Endothelial cell of umbilical vein (primary cell): ENCODE results near the gene TADA2B. TPM values are rescaled to one million over a fixed set of nuclear protein-coding genes. Genes with fewer than 3 reads are reported as not detected.
A peak's percentile ranks its signal among the peaks of the same experiment; 100 is the strongest.
"Not testable (repeated sequence)": the region's sequence is repeated elsewhere in the genome, so short reads cannot be mapped to it uniquely, and the experiment has no call there.

Experiments used
- BruUV-seq: library from RNA; stranded (reverse); fragments of 400-500 nt; replicated peaks from 2 replicates; lab custom pipeline; 2021; lab: Mats Ljungman, UMichigan
- CTCF ChIA-PET: fragments of 300-600, 350-600 bp; sonication (Branson Sonifier 250); formaldehyde crosslinking; loops from one replicate; lab custom pipeline; 2021; ENCODE audit warnings: antibody characterized with exemption, inconsistent platforms; lab: Charles Lee
- POLR2A ChIA-PET: fragments of 300-600, 350-600 bp; sonication (Branson Sonifier 250); formaldehyde crosslinking; loops from one replicate; lab custom pipeline; 2021; ENCODE audit warnings: antibody characterized with exemption, inconsistent platforms; lab: Charles Lee
- DNase-seq: peaks from one replicate; pipeline ENCODE4 v3.0.0-alpha.2; 2011; ENCODE audit warnings: low read depth, low spot score
- FAIRE-seq: peaks from 2 replicates; lab custom pipeline; 2011; peaks lifted over from hg19 to GRCh38; lab: Jason Lieb, UNC
- H2AFZ ChIP-seq: 2 replicates; pipeline ENCODE4 v1.6.0; 2012; ENCODE audit warnings: low read depth, low read length, control low read depth, inconsistent platforms
- H3K27ac ChIP-seq: 2 replicates; pipeline ENCODE4 v1.5.1; 2011; ENCODE audit warnings: low read depth, mild to moderate bottlenecking, control low read depth, low read length, moderate library complexity; ENCODE audit not compliant: insufficient read depth
- H3K27me3 ChIP-seq, 2 experiments: 2 replicates each; pipeline versions ENCODE4 v1.6.0 to v1.6.1; 2011; ENCODE audit warnings: low read length in 2 of 2, mixed read lengths in 1 of 2; ENCODE audit not compliant: control insufficient read depth in 2 of 2, insufficient read depth in 2 of 2
- H3K36me3 ChIP-seq, 2 experiments: 2 replicates in 1 of 2; 3 replicates in 1 of 2; pipeline ENCODE4 v1.5.1; 2011; ENCODE audit warnings: low read length in 2 of 2, mild to moderate bottlenecking in 1 of 2, moderate library complexity in 1 of 2; ENCODE audit not compliant: control insufficient read depth in 2 of 2, insufficient read depth in 2 of 2; ENCODE audit errors: extremely low read depth in 1 of 2
- H3K4me1 ChIP-seq: 3 replicates; pipeline ENCODE4 v1.5.1; 2011; ENCODE audit warnings: mild to moderate bottlenecking, low read length; ENCODE audit not compliant: control insufficient read depth, insufficient read depth; ENCODE audit errors: extremely low read depth
- H3K4me2 ChIP-seq: 2 replicates; pipeline ENCODE4 v1.6.1; 2011; ENCODE audit warnings: low read length, control low read depth, mixed read lengths; ENCODE audit not compliant: insufficient read depth
- H3K4me3 ChIP-seq, 3 experiments: fragments of 200-600 bp in 1 of 3; sonication (generic), shearing (Covaris generic) in 1 of 3; replicated peaks in 1 of 3; 2 replicates each; pipeline ENCODE4 v1.5.1; 2011 to 2016; ENCODE audit warnings: control low read depth in 3 of 3, low read length in 3 of 3, mild to moderate bottlenecking in 2 of 3, inconsistent platforms in 1 of 3, low read depth in 1 of 3, moderate library complexity in 1 of 3; ENCODE audit not compliant: insufficient read depth in 1 of 3
- H3K79me2 ChIP-seq: 2 replicates; pipeline ENCODE4 v1.6.0; 2012; ENCODE audit warnings: low read length, inconsistent platforms; ENCODE audit not compliant: control insufficient read depth, insufficient read depth
- H3K9ac ChIP-seq: replicated peaks from 2 replicates; pipeline ENCODE3; 2011; ENCODE audit warnings: low read length, control low read depth; ENCODE audit not compliant: insufficient read depth; ENCODE audit errors: extremely low read depth
- H3K9me1 ChIP-seq: replicated peaks from 3 replicates; pipeline ENCODE4 v1.6.0; 2011; ENCODE audit warnings: mild to moderate bottlenecking, low read length; ENCODE audit not compliant: control insufficient read depth, insufficient read depth; ENCODE audit errors: extremely low read depth
- H3K9me3 ChIP-seq: replicated peaks from 2 replicates; pipeline ENCODE4 v1.5.1; 2012; ENCODE audit warnings: low read length, inconsistent platforms; ENCODE audit not compliant: control insufficient read depth, insufficient read depth
- H4K20me1 ChIP-seq: replicated peaks from 2 replicates; pipeline ENCODE3; 2011; ENCODE audit warnings: mild to moderate bottlenecking, low read length; ENCODE audit not compliant: control insufficient read depth, insufficient read depth; ENCODE audit errors: extremely low read depth
- MYC ChIP-seq: IDR thresholded peaks from one replicate; pipeline ENCODE4 v1.6.1; 2011; ENCODE audit warnings: mild to moderate bottlenecking, low read depth, low read length
- POLR2AphosphoS5 ChIP-seq: IDR thresholded peaks from 2 replicates; pipeline ENCODE4 v1.6.1; 2012; ENCODE audit warnings: low read depth, mild to moderate bottlenecking, control low read depth, low read length, moderate library complexity; ENCODE audit not compliant: insufficient read depth
- dilution Hi-C: fragments of 300-500 bp; cut with MboI; formaldehyde crosslinking; loops from one replicate; pipeline ENCODE4 v1.15.0; 2019; ENCODE audit warnings: low sequenced_read_pairs; ENCODE audit not compliant: extremely low pct_ligation_motif_present
- intact Hi-C: fragments of 100-400 bp; cut with micrococcal nuclease; formaldehyde crosslinking; loops from one replicate; pipeline ENCODE4 v1.10.0; 2022
- polyA plus RNA-seq, 4 experiments: library from polyadenylated mRNA; depleted of rRNA in 3 of 4; stranded (reverse) in 3 of 4; unstranded in 1 of 4; fragments of >200 nt; gene quantifications; 2 replicates each; pipeline versions ENCODE4 v1.2.1 to v1.2.3, GENCODE V29; 2011 to 2012; ENCODE audit warnings: missing spikeins in 1 of 4
- total RNA-seq: library from RNA; stranded (reverse); gene quantifications from 2 replicates; pipeline ENCODE4 v1.2.3, GENCODE V29; 2021
- TF ChIP-seq, protein P1 (sequence below), 2 donors: IDR thresholded peaks; 1 replicate in 1 of 2; 2 replicates in 1 of 2; pipeline ENCODE4 v1.5.1; 2011; ENCODE audit warnings: low read length in 2 of 2, mild to moderate bottlenecking in 2 of 2, moderate library complexity in 2 of 2, control low read depth in 1 of 2, inconsistent platforms in 1 of 2, low read depth in 1 of 2; ENCODE audit not compliant: insufficient read depth in 1 of 2; ENCODE audit errors: extremely low read depth in 1 of 2

Gene TADA2B
- total and polyA plus RNA-seq, 2 donors (not counting 3 experiments of a cell fraction or from before 2014, with no cell fraction given) = 5.5 to 11.5 TPM

DNA sequence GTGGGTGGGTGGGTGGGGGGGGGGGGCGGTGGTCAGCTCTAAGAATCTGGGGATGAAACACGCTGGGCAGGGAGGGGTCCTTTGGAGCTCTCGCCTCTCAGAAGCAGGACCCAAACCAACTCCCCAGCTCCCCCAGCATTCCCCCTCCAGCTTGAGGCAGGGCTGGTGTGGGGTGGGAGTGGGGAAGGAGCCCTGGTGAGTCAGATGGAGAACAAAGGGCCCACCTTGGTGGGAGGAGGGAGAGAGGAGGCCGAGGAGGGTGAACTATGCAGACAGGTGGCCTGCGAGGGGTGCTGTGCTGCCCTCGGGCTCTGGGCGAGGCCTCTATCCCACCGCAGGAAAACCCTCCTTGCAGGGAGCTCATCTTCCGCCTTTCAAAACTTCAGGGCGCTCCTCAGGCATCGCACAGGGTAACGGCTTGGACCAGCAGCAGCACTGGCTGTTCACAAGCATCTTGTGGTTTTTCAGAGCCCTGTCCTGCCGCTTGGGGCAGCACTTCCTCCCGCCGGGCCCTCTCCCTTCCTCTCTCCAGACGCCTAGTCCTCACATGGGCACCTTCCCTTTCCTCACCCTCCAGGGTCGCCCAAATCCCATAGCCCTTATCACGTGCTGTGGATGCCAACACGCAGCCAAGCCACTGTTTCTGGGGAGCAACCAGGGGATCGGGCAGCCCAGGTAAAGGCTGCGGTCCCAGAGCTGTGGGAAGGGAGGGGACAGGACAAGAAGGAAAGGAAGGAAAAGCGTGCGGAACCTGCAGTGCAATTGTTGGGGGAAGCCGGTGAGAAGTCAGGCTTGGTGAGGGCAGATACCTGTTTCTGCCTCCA is 58.7 kb downstream of the TADA2B start:
- intact Hi-C loops (loop anchor here (5.0 kb wide), 1 partner anchor 55 kb away; no protein-coding TSS in a partner anchor), dilution Hi-C loops (no loop called here)
- BruUV-seq = no TSS peak
- H3K27me3 ChIP-seq = peaks cover 2 to 8% of the 10 kb centered on the region in 2 experiments
- H3K36me3 ChIP-seq = no peaks in the 10 kb centered on the region
- peak; percentile 54 for DNase-seq
- H3K79me2 ChIP-seq = no peaks in the 10 kb centered on the region
- no peak overlapping the region for H3K27ac ChIP-seq
- H3K4me1 ChIP-seq = peaks cover 8% of the 10 kb centered on the region
- no peak overlapping the region for H3K4me3 ChIP-seq
- H4K20me1 ChIP-seq = no peaks in the 10 kb centered on the region
- peak; percentile 77 for FAIRE-seq
- TF ChIP-seq POLR2AphosphoS5 (no peak), MYC (no peak)
- TF ChIP-seq, protein P1, sequence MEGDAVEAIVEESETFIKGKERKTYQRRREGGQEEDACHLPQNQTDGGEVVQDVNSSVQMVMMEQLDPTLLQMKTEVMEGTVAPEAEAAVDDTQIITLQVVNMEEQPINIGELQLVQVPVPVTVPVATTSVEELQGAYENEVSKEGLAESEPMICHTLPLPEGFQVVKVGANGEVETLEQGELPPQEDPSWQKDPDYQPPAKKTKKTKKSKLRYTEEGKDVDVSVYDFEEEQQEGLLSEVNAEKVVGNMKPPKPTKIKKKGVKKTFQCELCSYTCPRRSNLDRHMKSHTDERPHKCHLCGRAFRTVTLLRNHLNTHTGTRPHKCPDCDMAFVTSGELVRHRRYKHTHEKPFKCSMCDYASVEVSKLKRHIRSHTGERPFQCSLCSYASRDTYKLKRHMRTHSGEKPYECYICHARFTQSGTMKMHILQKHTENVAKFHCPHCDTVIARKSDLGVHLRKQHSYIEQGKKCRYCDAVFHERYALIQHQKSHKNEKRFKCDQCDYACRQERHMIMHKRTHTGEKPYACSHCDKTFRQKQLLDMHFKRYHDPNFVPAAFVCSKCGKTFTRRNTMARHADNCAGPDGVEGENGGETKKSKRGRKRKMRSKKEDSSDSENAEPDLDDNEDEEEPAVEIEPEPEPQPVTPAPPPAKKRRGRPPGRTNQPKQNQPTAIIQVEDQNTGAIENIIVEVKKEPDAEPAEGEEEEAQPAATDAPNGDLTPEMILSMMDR (IDR thresholded peaks at IDR 0.05; ENCODE audit: extremely low read depth in 1 of 2, insufficient read depth in 1 of 2, low read depth in 1 of 2, low read length in 2 of 2) = peak; percentile 80 to 84
- POLR2A ChIA-PET = no interaction called here
- H3K4me2 ChIP-seq = peak overlapping the region; percentile 69
- no peak overlapping the region for H3K9ac ChIP-seq
- peak overlapping the region; percentile 99 for H2AFZ ChIP-seq
- no peaks in the 10 kb centered on the region for H3K9me1 ChIP-seq
- CTCF ChIA-PET = interaction anchor here (0.8 to 2.1 kb wide), 13 partner anchors 8 to 234 kb away, joined by 3 to 8 read pairs (median 3); partner anchors contain the start of gene GRPEL1
- H3K9me3 ChIP-seq = no peaks in the 10 kb centered on the region

DNA sequence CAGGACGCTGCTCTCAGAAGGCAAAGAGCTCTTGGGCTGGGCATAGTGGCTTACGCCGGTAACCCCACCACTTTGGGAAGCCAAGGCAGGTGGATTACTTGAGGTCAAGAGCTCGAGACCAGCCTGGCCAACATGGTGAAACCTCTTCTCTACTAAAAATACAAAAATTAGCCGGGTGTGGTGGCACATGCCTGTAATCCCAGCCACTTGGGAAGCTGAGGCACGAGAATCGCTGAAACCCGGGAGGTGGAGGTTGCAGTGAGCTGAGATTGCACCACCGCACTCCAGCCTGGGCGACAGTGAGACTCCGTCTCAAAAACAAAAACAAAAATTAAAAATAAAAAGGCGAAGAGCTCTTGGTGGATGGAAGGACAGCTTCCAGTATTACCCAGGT is 59.3 kb downstream of the TADA2B start:
- H4K20me1 ChIP-seq, H3K9me3 ChIP-seq, H3K4me1 ChIP-seq, H3K9ac ChIP-seq, H3K79me2 ChIP-seq, H3K27me3 ChIP-seq, FAIRE-seq, H3K27ac ChIP-seq, H3K36me3 ChIP-seq, POLR2A ChIA-PET, H3K9me1 ChIP-seq, dilution Hi-C loops, DNase-seq, BruUV-seq: not testable (repeated sequence)
- peak overlapping the region; percentile 29 to 58 (median 48) for H3K4me3 ChIP-seq
- H3K4me2 ChIP-seq = peak overlapping the region; percentile 72
- CTCF ChIA-PET = interaction anchor here (0.8 to 2.1 kb wide), 5 partner anchors 14 to 233 kb away, joined by 3 to 8 read pairs (median 6); no protein-coding TSS in a partner anchor
- peak overlapping the region; percentile 99 for H2AFZ ChIP-seq
- intact Hi-C loops = loop anchor here (5.0 kb wide), 1 partner anchor 55 kb away; no protein-coding TSS in a partner anchor
